Lung (tissue), 12 donors: ENCODE data around the gene ARHGEF28. TPM values are rescaled to one million over a fixed set of nuclear protein-coding genes. Genes with fewer than 3 reads are reported as not detected.
A peak's percentile ranks its signal among the peaks of the same experiment; 100 is the strongest.

Experiments used
- ATAC-seq: fragments of 200-7000 bp; cut with Tn5 transposase; one replicate; pipeline ENCODE4 v1.9.1; 2020; ENCODE audit warnings: moderate number of reproducible peaks; ENCODE audit not compliant: insufficient read depth, low FRiP score
- DNase-seq, 3 donors: peaks; one replicate each; pipeline ENCODE4 v3.0.0-alpha.2; 2013 to 2017
- H3K27ac ChIP-seq, 2 donors: one replicate each; pipeline ENCODE4 v1.5.1; 2013; ENCODE audit warnings: mild to moderate bottlenecking in 2 of 2, moderate library complexity in 2 of 2, control low read depth in 1 of 2, inconsistent platforms in 1 of 2, low read depth in 1 of 2, low read length in 1 of 2
- H3K27me3 ChIP-seq, 3 donors: one replicate each; pipeline ENCODE4 v1.5.1; 2013; ENCODE audit warnings: low read length in 2 of 3; ENCODE audit not compliant: control insufficient read depth in 3 of 3, insufficient read depth in 3 of 3
- H3K36me3 ChIP-seq, 4 donors: one replicate each; pipeline ENCODE4 v1.5.1; 2013; ENCODE audit warnings: low read length in 4 of 4, mild to moderate bottlenecking in 1 of 4, moderate library complexity in 1 of 4; ENCODE audit not compliant: control insufficient read depth in 4 of 4, insufficient read depth in 4 of 4
- H3K4me1 ChIP-seq, 5 donors: one replicate each; pipeline ENCODE4 v1.5.1; 2013; ENCODE audit warnings: low read length in 5 of 5, mild to moderate bottlenecking in 2 of 5, moderate library complexity in 1 of 5; ENCODE audit not compliant: control insufficient read depth in 5 of 5, insufficient read depth in 5 of 5
- H3K4me3 ChIP-seq: one replicate; pipeline ENCODE4 v1.5.1; 2013; ENCODE audit warnings: mild to moderate bottlenecking, control low read depth, moderate library complexity
- H3K9ac ChIP-seq, 2 donors: one replicate each; pipeline ENCODE4 v1.5.1; 2013; ENCODE audit warnings: low read length in 2 of 2, control low read depth in 1 of 2; ENCODE audit not compliant: insufficient read depth in 1 of 2
- H3K9me3 ChIP-seq, 4 donors: one replicate each; pipeline ENCODE4 v1.5.1; 2013; ENCODE audit warnings: low read length in 3 of 4, mild to moderate bottlenecking in 1 of 4, moderate library complexity in 1 of 4; ENCODE audit not compliant: control insufficient read depth in 4 of 4, insufficient read depth in 3 of 4
- WGBS, 2 donors: extraction: QIAGEN DNeasy Blood & Tissue Kit; methylation state at CpG; one replicate each; pipeline ENCODE4 v1.1.7; 2013; 5-methylcytosine and 5-hydroxymethylcytosine counted together
- polyA plus RNA-seq, 2 donors: library from polyadenylated mRNA; stranded (reverse); fragments of 200-250 nt; gene quantifications; one replicate each; pipeline ENCODE4 v1.2.1, GENCODE V29; 2013
- total RNA-seq, 2 donors: library from RNA; depleted of rRNA in 1 of 2; stranded (reverse); fragments of >200 nt in 1 of 2; gene quantifications; one replicate each; pipeline ENCODE4 v1.2.1, GENCODE V29; 2014 to 2021
- TF ChIP-seq, protein P1 (sequence below): IDR thresholded peaks from 2 replicates; pipeline ENCODE4 v1.5.1; 2012; ENCODE audit warnings: mild to moderate bottlenecking; ENCODE audit errors: control extremely low read depth, extremely low read depth
- donor health status: control.
- donor health status: control.
- donor health status: Bipolar disorder and iron deficiency.
- donor health status: healthy.
- donor health status: DM: yes; HTN: yes; CAD: no.

The ARHGEF28 gene
- total and polyA plus RNA-seq, 4 donors, result 3.0 to 13.0 (median 10.0) TPM

GRCh38 chr5:73901043-73901442 is 275.0 kb downstream of the ARHGEF28 start:
- Histone ChIP-seq H3K36me3 (no peaks in the 10 kb centered on the region), H3K4me3 (no peak overlapping the region), H3K27ac (peak overlapping the region in 1 of 2 donors; percentile 4), H3K9me3 (no peaks in the 10 kb centered on the region), H3K9ac (no peak overlapping the region), H3K4me1 (no peaks in the 10 kb centered on the region), H3K27me3 (no peaks in the 10 kb centered on the region)
- TF ChIP-seq, protein P1, sequence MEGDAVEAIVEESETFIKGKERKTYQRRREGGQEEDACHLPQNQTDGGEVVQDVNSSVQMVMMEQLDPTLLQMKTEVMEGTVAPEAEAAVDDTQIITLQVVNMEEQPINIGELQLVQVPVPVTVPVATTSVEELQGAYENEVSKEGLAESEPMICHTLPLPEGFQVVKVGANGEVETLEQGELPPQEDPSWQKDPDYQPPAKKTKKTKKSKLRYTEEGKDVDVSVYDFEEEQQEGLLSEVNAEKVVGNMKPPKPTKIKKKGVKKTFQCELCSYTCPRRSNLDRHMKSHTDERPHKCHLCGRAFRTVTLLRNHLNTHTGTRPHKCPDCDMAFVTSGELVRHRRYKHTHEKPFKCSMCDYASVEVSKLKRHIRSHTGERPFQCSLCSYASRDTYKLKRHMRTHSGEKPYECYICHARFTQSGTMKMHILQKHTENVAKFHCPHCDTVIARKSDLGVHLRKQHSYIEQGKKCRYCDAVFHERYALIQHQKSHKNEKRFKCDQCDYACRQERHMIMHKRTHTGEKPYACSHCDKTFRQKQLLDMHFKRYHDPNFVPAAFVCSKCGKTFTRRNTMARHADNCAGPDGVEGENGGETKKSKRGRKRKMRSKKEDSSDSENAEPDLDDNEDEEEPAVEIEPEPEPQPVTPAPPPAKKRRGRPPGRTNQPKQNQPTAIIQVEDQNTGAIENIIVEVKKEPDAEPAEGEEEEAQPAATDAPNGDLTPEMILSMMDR, result no peak
- 63 to 73% methylated on average over 13 of the region's 13 CpGs for WGBS, 2 donors
- ATAC-seq (no peak), DNase-seq (no peak)

GRCh38 chr5:73901455-73901854 is 275.5 kb downstream of the ARHGEF28 start:
- DNase-seq (no peak), ATAC-seq (no peak)
- H3K9ac ChIP-seq, result no peak overlapping the region

GRCh38 chr5:73902327-73903051 is 276.5 kb downstream of the ARHGEF28 start:
- no peak overlapping the region for H3K9ac ChIP-seq
- no peaks in the 10 kb centered on the region for H3K36me3 ChIP-seq
- peak; percentile 73 for ATAC-seq
- TF ChIP-seq, protein P1, result peak; percentile 85
- H3K27me3 ChIP-seq, result no peaks in the 10 kb centered on the region
- no peak overlapping the region for H3K4me3 ChIP-seq
- H3K4me1 ChIP-seq, result no peaks in the 10 kb centered on the region
- DNase-seq, result peak; percentile 39 to 87 (median 87)
- 35 to 39% methylated on average over 10 of the region's 10 CpGs for WGBS, 2 donors
- H3K27ac ChIP-seq, result no peak overlapping the region
- H3K9me3 ChIP-seq, result no peaks in the 10 kb centered on the region

More at GRCh38 chr5:73901455-73901854, 275.5 kb downstream of the ARHGEF28 start:
- H3K27me3 ChIP-seq, result no peaks in the 10 kb centered on the region
- TF ChIP-seq, protein P1, result no peak
- H3K9me3 ChIP-seq, result no peaks in the 10 kb centered on the region
- peak overlapping the region in 1 of 2 donors; percentile 4 for H3K27ac ChIP-seq
- no peaks in the 10 kb centered on the region for H3K4me1 ChIP-seq
- WGBS, 2 donors, result 28 to 34% methylated on average over 4 of the region's 4 CpGs
- H3K4me3 ChIP-seq, result no peak overlapping the region
- no peaks in the 10 kb centered on the region for H3K36me3 ChIP-seq
